Neuron (in vitro differentiated cells): Measurements from ENCODE around the gene TRIM54.
"Not testable (repeated sequence)": the region's sequence is repeated elsewhere in the genome, so short reads cannot be mapped to it uniquely, and the experiment has no call there.

ENCODE experiments used
- H2AFZ ChIP-seq: one replicate; pipeline ENCODE4 v1.6.1; 2013; ENCODE audit warnings: low read depth, mild to moderate bottlenecking, inconsistent platforms, low read length, moderate library complexity
- H3K27me3 ChIP-seq: one replicate; pipeline ENCODE4 v1.6.1; 2013; ENCODE audit warnings: low read length; ENCODE audit not compliant: insufficient read depth
- H3K36me3 ChIP-seq: one replicate; pipeline ENCODE4 v1.6.1; 2013; ENCODE audit warnings: low read length; ENCODE audit not compliant: insufficient read depth
- H3K4me1 ChIP-seq: one replicate; pipeline ENCODE4 v1.6.1; 2013; ENCODE audit warnings: low read length; ENCODE audit not compliant: insufficient read depth
- H3K4me3 ChIP-seq: 2 replicates; pipeline ENCODE4 v1.5.1; 2013; ENCODE audit warnings: mild to moderate bottlenecking, low read length, moderate library complexity
- H3K9me3 ChIP-seq: one replicate; pipeline ENCODE4 v1.6.1; 2013; ENCODE audit warnings: low read length

The TRIM54 gene

DNA sequence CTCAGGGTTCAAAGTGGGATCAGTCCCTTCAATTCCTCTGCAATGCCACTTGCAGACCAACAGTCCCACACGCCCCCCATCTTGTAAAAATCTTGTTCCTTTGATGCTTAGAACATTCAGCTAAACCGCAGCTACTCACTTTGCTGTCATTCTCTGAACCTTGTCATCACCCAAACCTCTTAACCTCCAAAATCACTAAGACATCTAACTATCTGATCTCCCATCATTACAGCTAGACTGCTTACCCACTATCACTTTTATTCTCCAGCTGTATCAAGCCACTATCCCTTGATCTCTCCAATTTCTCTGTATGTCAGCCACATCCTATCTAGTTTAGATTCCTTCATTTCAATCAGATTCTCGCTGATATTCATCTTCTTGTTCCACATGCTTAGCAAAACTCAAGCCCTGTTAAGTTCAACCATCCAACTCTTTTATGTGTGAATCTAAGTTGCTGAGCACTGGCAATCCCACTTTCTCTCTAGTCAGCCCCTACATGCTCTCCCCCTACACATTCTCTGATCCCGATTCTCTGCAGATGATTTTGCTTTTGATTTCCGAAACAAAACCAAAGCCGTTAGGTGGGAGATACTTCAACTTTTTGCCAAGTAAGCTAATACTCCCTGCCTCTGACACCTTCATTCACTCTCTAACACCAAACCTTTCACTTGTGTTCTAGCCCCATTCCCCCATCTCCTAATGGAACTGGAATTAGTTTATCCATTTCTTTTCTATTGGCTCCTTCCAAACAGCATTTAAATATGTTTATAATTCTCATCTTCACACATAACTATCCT lies 69.8 kb downstream of the TRIM54 start:
- peaks cover 4% of the 10 kb centered on the region for H3K4me1 ChIP-seq
- H3K9me3 ChIP-seq = no peaks in the 10 kb centered on the region
- H2AFZ ChIP-seq = no peak overlapping the region
- peaks cover 4% of the 10 kb centered on the region for H3K36me3 ChIP-seq
- H3K4me3 ChIP-seq = no peak overlapping the region
- H3K27me3 ChIP-seq = no peaks in the 10 kb centered on the region

DNA sequence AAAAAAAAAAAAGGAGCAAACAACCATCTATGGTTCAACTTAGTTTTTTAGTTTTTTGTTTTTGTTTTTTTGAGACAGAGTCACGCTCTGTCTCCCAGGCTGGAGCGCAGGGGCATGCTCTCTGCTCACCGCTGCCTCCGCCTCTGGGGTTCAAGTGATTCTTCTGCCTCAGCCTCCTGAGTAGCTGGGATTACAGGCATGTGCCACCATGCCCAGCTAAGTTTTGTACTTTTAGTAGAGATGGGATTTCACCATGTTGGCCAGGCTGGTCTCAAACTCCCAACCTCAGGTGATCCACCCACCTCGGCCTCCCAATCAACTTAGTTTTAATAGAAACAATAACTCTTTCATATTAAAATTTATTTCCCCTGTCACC lies 71.1 kb downstream of the TRIM54 start:
- H2AFZ ChIP-seq, H3K36me3 ChIP-seq, H3K4me3 ChIP-seq, H3K4me1 ChIP-seq, H3K9me3 ChIP-seq, H3K27me3 ChIP-seq: not testable (repeated sequence)

DNA sequence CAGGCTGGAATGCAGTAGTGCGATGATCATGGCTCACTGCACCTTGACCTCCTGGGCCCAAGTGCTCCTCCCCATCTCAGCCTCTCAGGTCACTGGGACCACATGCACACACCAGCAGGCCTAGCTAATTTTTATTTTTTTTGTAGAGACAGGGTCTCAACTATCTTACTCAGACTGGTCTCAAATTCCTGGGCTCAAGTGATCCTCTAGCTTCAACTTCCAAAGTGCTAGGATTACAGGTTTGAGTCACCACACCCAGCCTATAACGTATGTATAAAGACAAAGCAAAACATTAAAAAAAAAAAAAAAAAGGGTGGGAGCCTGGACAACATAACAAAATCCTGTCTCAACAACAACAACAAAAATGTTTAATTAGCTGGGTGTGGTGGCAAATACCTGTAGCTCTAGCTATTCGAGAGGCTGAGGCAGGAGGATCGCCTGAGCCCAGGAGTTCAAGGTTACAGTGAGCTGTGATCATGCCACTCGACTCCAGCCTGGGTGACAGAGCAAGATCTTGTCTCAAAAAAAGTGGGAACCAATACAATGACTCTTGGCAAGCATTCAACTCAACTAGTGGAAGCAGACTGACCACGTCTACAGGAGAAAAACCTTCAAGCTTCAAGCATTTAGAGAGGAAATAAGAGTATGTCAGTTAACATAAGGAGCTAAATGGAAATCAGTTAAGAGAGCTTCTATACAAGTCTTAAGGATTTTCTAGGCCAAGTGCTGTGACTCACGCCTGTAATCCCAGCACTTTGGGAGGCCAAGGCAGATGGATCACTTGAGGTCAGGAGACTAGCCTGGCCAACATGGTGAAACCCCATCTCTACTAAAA lies 71.8 kb downstream of the TRIM54 start:
- H3K27me3 ChIP-seq = no peaks in the 10 kb centered on the region
- H2AFZ ChIP-seq = no peak overlapping the region
- H3K4me3 ChIP-seq = no peak overlapping the region
- H3K36me3 ChIP-seq = peaks cover 2% of the 10 kb centered on the region
- H3K9me3 ChIP-seq = no peaks in the 10 kb centered on the region
- H3K4me1 ChIP-seq = peaks cover 9% of the 10 kb centered on the region

DNA sequence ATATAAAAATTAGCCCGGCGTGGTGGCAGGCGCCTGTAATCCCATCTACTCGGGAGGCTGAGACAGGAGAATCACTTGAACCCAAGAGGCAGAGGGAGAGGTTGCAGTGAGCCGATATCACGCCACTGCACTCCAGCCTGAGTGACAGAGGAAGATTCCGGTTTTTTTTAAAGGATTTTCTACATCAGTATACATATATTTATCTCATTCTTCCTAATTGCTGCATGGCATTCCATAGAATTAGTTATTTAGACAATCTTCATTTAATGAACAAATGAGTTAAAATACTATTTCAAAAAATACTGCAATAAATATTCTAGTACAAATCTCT lies 72.3 kb downstream of the TRIM54 start:
- Histone ChIP-seq H2AFZ (no peak overlapping the region), H3K27me3 (no peaks in the 10 kb centered on the region), H3K36me3 (no peaks in the 10 kb centered on the region), H3K4me3 (no peak overlapping the region), H3K4me1 (peaks cover 9% of the 10 kb centered on the region), H3K9me3 (no peaks in the 10 kb centered on the region)

DNA sequence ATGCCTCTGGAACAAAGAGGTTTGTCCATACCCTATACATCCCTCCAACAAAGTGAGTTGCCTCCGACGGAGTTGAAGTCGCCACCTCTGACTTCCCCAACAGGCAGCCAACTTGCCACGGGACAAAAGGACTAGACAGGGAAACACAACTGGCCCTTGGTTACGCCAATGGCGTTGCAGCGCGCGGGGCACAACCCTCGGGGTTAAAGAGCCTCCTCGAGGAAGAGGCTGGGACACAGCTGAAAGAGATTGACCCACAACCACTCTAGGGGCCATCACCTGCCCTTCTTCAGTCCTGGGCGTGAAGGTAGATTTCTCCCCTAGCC lies 73.8 kb downstream of the TRIM54 start:
- Histone ChIP-seq H3K4me3 (peak overlapping the region; percentile 84), H3K36me3 (no peaks in the 10 kb centered on the region), H3K4me1 (peaks cover 9% of the 10 kb centered on the region), H2AFZ (peak overlapping the region; percentile 24), H3K9me3 (no peaks in the 10 kb centered on the region), H3K27me3 (no peaks in the 10 kb centered on the region)

DNA sequence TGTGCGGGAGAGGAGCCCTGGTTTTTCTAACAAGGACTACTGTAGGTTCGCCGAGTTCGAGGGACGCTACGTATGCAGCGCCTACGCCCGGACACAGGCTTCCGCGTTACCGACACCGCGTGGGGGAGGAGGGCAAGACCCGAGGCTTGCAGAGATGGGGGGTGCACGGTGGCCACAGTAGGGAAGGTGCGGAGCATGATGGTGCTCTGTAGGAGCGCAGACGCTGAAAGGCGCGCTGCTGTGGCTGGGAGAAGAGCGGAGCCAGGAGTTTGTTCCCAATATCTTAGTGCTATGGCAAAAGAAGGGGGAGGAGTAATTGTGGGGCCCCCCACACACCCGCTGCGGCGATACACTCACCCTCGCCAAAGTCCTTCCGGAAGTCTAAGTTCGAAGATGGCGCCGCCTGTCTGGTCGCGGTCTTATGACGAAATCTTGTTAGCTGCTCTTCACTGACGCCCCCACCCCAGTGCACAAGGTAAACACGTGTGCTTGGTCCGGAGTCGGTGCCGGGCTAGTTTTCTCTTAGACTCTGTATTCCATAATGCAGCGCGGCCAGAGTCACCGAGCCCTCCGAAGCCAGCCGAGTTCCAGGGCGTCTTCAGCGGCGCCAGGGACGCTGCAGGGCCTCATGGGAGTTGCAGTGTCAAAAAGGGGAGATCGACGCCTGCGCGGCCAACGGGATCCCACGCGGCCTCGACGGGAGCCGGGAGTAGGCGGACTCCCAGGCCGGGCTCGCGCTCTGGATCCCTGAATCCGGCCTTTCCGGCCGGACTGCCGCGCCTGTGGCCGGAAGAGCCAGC lies 74.4 kb downstream of the TRIM54 start, which contains the start of gene GTF3C2:
TSS of gene GTF3C2 (minus strand) at position 383 of the 800 bp plus-strand sequence. CDS start 13,210 bp downstream, outside the sequence.
- Histone ChIP-seq H2AFZ (peak within 1 kb of the TSS; percentile 85), H3K9me3 (no peaks in the 10 kb centered on the region), H3K36me3 (no peaks in the 10 kb centered on the region), H3K4me1 (peaks cover 9% of the 10 kb centered on the region), H3K4me3 (peak within 1 kb of the TSS; percentile 84), H3K27me3 (no peaks in the 10 kb centered on the region)
